Posterior vena cava (tissue), 2 donors: ENCODE measurements around the gene CISD1. TPM values are rescaled to one million over a fixed set of nuclear protein-coding genes. Genes with fewer than 3 reads are reported as not detected.

Experiments used
- DNase-seq: peaks from one replicate; pipeline ENCODE4 v3.0.0-alpha.2; 2020; ENCODE audit warnings: low spot score
- intact Hi-C, 2 donors: fragments of 100-400 bp; cut with DNase I; formaldehyde crosslinking; loops; one replicate each; pipeline versions ENCODE4 v1.14.1 to v1.14.2; 2022 to 2023
- total RNA-seq, 2 donors: library from RNA; stranded (reverse); fragmentation: NEBNext Ultra II Directional; extraction: Animal tissue kit (Norgen Biotek cat#: 25700); gene quantifications; one replicate each; pipeline ENCODE4 v1.2.1, GENCODE V29; 2021
- donor health status: DM: yes; HTN: yes; CAD: no.
- donor health status: DM: yes; HTN: yes; CAD: no.

Gene CISD1
- total RNA-seq, 2 donors from 2014 or later: 38.4 to 47.5 TPM

- DNase-seq: no peak
- intact Hi-C loops: no loop called here
These were observed 8.6 kb upstream of the CISD1 start for GRCh38 chr10:58260334-58260733.

GRCh38 chr10:58262766-58263165 is 6.2 kb upstream of the CISD1 start:
- intact Hi-C loops: no loop called here
- DNase-seq: no peak

GRCh38 chr10:58264780-58265179 is 4.2 kb upstream of the CISD1 start:
- DNase-seq: no peak
- intact Hi-C loops: no loop called here

DNA sequence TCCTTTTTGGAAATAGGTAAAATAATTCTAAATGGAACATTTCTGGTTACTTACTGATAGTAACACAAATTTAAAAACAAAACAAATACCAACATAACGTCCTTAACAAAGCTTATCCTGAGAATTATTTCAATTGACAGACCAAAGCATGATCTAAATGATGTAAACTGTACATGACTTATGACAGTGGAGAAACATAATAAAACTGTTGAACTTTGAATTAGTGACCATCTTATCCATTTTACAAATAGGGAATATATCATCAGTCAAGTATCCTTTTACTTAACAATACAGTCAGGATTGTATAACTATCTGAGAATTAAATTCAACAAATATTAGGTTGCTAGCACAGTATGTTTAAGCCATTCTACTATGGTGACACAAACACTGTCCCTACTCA is 3.7 kb upstream of the CISD1 start:
- no peak for DNase-seq
- intact Hi-C loops: no loop called here

DNA sequence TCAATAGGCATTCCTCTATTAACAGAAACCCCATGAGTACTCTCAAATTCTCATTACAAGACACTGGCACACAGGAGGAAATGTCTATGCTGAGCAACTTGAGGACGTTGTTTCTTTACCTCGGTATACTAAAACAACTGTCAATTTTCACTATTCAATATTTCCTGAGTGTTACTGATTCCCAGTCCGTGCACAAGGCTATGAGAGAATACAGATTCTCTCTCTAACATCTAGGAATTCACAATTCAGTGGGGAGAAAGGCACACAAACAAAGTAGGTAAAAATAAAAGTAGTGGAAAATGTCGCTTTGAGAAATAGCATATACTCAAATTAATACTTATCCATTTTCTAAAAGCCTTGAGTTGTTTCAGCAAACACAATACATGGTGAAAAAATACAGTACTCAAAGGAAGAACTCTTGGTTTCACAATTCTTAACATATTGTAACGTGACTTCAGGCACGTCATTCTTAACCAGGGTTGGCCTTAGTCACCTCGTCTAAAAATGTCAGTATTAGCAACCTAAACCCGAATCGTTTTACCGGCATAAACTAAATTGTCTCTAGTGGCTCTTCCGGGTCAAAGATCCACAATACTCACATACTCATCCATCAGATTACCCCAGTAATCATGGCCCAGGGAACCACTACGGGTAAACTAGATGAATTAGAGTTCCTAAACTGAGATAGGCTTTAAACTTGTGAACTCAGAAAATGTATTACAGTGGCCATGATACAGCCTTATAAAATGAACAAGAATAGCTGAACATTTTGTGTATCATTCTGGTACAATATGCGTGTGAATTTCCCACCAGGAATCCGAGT is 2.7 kb upstream of the CISD1 start:
- no peak for DNase-seq
- intact Hi-C loops: no loop called here

DNA sequence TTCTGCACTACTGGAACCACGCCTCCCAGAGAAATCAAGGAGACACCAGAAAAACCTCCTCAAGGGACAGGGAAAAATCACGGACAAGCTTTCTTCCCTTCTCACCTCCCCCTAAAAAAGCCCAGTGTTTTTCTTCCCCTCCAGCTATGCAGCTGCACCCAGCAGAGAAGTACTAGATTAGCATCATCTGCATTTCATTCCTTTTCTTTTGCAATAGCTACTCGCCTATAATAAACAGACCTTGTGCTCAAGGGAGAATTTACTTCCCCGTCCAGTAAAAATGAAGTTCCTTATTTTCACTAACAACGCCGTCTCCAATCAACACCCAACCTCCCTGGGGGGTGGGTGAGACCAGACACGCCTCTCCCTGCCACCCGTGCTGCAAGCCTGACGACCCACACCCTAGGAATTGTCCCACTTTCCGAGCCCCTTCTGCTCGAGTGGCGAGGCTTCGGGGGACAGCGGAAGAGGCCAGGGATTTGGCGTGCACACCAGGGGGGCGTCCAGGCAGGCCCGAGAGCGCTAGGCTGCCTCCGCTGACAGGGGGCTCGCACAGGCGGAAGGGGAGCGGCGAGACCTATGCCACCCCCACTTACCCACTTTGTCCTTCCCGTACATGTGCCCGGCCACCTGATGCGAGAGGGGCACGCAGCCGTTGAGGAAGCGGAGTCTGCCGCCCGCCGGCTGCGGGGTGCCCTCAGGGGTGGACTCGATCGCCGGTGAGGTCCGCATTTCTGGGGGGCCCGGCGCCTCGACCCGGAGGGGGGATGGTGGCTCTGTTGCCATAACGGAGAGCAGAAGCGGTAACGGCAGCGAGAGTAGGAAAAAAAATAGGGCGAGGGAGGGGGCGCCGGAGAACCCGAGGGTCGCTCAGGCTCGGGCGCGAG is 1.9 kb upstream of the CISD1 start:
- DNase-seq: peak; percentile 86
- intact Hi-C loops: no loop called here

DNA sequence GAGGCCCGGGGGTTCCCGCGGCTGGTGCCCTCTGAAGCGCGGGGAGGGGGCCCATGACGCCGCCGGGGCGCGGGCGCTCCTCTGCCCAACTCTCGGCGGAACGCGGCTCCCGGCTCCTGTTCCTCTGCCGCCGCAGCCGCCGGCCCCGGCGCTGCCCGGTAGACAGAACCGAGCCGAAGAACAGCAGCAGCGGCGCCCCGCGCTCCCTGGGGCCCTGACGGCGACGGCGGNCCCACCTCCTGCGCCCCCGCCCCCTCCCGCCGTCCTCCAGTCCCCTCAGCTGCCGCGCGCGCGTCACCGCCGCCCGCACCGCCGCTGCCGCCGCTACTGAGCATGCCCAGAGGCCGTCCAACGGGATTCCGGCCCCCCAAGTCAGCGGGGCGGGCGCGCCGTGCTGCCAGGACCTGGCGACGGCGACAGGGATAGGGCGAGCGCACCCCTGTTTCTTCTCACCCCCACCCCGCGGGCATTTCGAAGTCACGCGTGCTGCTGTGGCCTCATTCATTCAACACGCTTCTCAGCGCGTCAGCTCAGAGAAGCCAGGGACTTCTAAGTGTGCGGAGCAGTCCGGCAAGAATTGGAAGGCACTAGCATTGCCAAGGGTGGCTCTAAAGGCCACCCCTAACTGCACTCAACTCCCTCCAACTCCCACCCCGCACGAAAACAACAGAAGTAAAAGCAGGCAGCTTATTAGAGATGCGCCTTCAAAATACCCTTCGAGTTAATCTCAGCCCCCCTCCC is 1.1 kb upstream of the CISD1 start, which contains the start of gene IPMK:
Gene IPMK (minus strand): TSS at position 182 of the 741 bp plus-strand sequence. CDS start 283 bp downstream, outside the sequence.
- DNase-seq: peak; percentile 97
- intact Hi-C loops: no loop called here

- DNase-seq: no peak
- intact Hi-C loops: no loop called here
These were observed 462 bp upstream of the CISD1 start for GRCh38 chr10:58268454-58268945.

DNA sequence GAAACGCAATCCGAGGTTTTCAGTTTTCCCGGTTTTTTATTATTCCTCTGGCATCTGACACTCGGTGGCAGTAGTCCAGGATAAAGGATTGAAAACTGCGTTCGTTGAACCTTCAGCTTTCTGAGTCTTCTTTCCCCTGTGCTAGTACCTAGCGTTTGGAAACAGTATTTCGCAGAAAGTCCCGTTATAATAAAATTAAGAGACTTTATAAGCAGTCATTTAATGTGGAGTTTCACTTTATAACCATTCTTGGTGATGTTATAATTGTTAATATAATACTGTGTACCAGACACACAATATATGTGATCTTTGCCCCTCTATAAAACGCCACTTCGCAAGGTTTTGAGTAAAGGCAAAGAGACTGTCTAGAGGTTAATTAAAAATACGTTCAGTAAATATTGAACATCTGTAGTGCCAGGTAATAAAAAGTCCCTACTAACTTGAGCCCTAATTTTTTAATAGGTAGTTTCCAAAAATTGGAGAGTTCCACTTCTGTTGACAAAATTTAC is 874 bp downstream of the CISD1 start:
- no peak for DNase-seq
- intact Hi-C loops: no loop called here

- intact Hi-C loops: no loop called here
- no peak for DNase-seq
These were observed 6.3 kb downstream of the CISD1 start for GRCh38 chr10:58275261-58275660.

DNA sequence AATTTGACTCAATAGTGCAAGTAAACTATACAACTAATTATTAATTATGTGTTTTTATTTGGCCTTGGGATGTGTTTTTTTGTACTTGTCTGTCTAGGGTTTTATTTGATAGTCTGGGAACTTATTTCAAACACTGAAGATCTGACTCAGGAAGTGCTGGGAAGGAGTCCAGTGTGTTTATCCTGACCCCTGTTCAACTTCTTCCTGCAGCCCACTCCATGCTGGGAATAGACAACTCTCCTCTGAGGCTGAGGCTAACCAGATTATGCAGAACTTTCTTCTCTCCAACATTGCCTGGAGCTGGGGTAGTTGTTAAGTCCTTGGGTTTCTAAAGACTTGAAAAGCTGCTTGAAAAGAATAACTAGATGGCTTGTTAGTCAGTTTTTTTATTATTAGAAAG is 6.9 kb downstream of the CISD1 start:
- DNase-seq: no peak
- intact Hi-C loops: no loop called here

DNA sequence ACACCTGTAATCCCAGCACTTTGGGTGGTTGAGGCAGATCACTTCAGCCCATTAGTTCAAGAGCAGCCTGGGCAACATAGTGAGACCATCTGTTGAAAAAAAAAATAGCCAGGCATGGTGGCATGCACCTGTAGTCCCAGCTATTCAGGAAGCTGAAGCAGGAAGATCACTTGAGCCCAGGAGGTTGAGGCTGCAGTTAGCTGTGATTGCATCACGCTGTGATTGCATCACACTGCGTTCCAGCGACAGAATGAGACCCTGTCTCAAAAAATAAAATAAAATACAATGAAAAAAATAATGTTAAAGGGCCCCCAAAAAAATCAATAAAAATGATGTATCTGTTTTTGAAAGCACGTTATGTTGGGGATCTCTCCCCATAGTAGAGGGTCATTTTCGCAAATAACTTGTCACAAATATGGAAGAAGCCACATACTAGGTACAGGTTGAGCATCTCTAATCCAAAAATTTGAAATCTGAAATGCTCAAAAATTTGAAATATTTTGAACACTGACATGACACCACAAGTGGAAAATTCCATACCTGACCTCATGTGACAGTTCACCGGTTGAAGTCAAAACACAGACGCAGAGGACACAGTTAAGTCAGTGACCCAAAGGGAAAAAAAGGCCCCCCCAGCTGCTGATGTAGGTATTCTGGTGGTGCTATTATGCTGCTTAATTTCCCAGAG is 9.5 kb downstream of the CISD1 start:
- no peak for DNase-seq
- intact Hi-C loops: no loop called here

GRCh38 chr10:58278962-58279307 is 10.0 kb downstream of the CISD1 start:
- DNase-seq: no peak
- intact Hi-C loops: no loop called here

DNA sequence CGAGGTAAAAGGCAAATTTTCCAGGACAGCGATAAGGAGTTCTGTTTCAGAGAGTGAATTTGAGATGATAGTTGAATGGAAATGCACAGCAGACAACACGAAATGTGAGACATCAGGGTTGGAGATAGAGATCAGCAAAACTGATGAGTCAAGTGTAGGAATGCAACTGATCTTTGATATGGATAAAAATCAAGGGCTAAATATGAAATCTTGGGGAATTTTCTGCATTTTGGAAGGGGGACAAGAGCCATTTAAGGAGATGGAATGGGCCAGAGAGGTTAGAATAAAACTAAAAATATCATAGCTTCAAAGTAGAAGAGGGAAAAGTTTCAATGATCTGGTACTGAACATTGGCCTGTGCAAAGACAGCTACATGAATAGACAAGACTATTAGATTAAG is 11.5 kb downstream of the CISD1 start:
- no peak for DNase-seq
- intact Hi-C loops: loop anchor here in 1 of 2 donors (2.0 kb wide), 1 partner anchor 64 kb away; no protein-coding TSS in a partner anchor

DNA sequence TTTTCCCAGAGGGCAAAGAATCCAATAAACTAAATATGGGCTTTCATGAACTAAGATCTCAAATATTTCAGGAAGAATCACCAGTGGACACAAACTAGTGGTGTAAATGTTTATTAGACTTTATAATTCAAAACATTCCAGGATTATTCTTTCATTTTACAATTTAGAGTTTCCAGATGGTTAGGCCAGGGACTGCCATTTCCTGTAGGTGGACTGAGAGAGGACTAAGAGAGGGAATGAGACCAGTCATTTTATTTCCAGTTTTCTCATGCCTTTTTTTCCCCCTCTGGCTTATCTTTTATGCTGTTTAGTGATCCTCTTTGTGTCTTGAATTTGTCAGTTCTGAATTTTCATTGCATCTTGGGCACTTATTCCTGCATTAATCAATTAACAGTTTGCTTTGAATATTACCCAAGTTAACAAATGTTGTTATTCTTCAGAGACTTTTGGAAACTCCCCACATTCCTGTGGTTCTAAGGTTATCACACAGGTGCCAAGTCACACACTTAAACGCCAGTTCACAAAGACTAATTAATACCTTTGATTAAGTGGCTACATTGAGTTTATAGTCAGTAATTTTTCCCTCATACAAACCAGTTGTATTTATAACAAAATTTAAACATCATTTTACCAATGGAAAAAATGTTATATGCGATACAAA is 12.3 kb downstream of the CISD1 start:
- intact Hi-C loops: loop anchor here in 1 of 2 donors (2.0 kb wide), 1 partner anchor 64 kb away; no protein-coding TSS in a partner anchor
- no peak for DNase-seq

GRCh38 chr10:58282615-58283014 is 13.7 kb downstream of the CISD1 start:
- intact Hi-C loops: no loop called here
- DNase-seq: no peak

- no peak for DNase-seq
These were observed 22.7 kb downstream of the CISD1 start for GRCh38 chr10:58291538-58292174.

GRCh38 chr10:58293989-58294388 is 25.0 kb downstream of the CISD1 start:
- intact Hi-C loops: loop anchor here (5.0 kb wide), 2 partner anchors 112 to 117 kb away; no protein-coding TSS in a partner anchor
- DNase-seq: no peak

More at GRCh38 chr10:58291538-58292174, 22.7 kb downstream of the CISD1 start:
- intact Hi-C loops: loop anchor here (5.0 kb wide), 2 partner anchors 109 to 114 kb away; no protein-coding TSS in a partner anchor
